Kidney epithelial cell (primary cell): ENCODE measurements around the gene FBXO17. TPM values are rescaled to one million over a fixed set of nuclear protein-coding genes. Genes with fewer than 3 reads are reported as not detected.
"Not testable (repeated sequence)": the region's sequence is repeated elsewhere in the genome, so short reads cannot be mapped to it uniquely, and the experiment has no call there.

Experiments
- DNase-seq: peaks from one replicate; pipeline ENCODE4 v3.0.0-alpha.2; 2010; ENCODE audit warnings: low read depth
- H3K27me3 ChIP-seq: 2 replicates; pipeline ENCODE4 v1.6.0; 2011; ENCODE audit warnings: low read length; ENCODE audit not compliant: control insufficient read depth, insufficient read depth
- H3K36me3 ChIP-seq: 2 replicates; pipeline ENCODE4 v1.5.1; 2011; ENCODE audit warnings: low read length; ENCODE audit not compliant: control insufficient read depth, insufficient read depth
- H3K4me3 ChIP-seq: 2 replicates; pipeline ENCODE4 v1.5.1; 2011; ENCODE audit warnings: low read depth, mild to moderate bottlenecking, control low read depth, low read length
- total RNA-seq: library from RNA; depleted of rRNA; stranded (reverse); fragments of >200 nt; gene quantifications from 2 replicates; pipeline ENCODE4 v1.2.3, GENCODE V29; 2015
- TF ChIP-seq, protein P1 (sequence below): IDR thresholded peaks from 2 replicates; pipeline ENCODE4 v1.5.1; 2011; ENCODE audit warnings: mild to moderate bottlenecking, moderate library complexity, low read length, control low read depth, inconsistent platforms; ENCODE audit not compliant: insufficient read depth, poor library complexity, severe bottlenecking

Gene FBXO17
- total RNA-seq, 1 donor from 2014 or later, result 17.9 TPM

DNA sequence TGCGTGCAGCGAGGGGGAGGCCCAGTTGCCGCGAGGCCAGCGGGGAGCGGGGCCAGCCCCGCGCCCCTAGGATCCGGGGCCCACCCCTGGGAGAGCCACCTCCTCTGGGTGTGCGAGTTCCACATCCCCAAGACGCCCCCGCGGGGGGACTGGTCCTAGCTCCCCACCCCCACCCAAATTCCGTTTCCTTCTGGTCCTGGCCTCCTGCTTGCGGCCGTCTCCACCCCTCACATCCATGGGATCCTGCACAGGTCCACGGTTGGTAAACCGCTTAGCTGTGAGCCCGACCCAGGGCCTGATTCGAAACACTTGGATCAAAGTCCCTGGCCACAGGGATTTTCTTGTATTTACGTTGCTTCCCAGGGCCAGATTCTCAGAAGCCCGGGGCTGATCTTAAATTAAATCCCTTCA lies 324 bp upstream of the FBXO17 start:
- TF ChIP-seq, protein P1, sequence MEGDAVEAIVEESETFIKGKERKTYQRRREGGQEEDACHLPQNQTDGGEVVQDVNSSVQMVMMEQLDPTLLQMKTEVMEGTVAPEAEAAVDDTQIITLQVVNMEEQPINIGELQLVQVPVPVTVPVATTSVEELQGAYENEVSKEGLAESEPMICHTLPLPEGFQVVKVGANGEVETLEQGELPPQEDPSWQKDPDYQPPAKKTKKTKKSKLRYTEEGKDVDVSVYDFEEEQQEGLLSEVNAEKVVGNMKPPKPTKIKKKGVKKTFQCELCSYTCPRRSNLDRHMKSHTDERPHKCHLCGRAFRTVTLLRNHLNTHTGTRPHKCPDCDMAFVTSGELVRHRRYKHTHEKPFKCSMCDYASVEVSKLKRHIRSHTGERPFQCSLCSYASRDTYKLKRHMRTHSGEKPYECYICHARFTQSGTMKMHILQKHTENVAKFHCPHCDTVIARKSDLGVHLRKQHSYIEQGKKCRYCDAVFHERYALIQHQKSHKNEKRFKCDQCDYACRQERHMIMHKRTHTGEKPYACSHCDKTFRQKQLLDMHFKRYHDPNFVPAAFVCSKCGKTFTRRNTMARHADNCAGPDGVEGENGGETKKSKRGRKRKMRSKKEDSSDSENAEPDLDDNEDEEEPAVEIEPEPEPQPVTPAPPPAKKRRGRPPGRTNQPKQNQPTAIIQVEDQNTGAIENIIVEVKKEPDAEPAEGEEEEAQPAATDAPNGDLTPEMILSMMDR, result no peak
- no peak for DNase-seq
- Histone ChIP-seq H3K27me3 (no peaks in the 10 kb centered on the region), H3K4me3 (peak overlapping the region; percentile 67), H3K36me3 (no peaks in the 10 kb centered on the region)

DNA sequence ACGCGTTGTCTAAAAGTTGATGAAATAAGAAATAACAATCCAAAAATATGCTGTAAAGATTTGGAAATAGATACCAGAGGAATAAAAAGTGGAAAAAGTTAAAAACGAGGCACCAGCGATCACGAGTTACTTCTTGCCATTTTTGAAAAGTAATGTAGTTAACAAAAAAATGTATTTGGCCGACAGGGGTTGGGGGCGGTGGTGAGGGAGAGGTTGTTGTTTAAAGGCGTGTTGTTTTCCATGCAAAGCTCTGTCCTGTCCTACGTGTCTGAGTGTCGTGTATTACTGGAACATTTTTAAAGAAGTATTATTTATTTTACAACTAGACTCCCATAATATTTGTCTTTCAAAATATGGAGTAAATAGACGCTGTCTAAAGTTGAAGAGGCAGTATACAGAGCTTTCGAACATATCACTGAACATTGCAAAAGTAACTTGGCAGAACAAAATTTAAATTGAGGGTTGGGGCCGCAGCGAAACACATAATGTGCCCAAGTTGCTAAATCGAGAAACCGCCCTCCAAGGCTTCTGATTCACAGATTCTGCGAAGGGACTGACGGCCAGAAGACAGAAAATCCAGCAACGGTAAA lies 823 bp downstream of the FBXO17 start:
- H3K27me3 ChIP-seq, result no peaks in the 10 kb centered on the region
- peak overlapping the region; percentile 67 for H3K4me3 ChIP-seq
- no peak for DNase-seq
- H3K36me3 ChIP-seq, result no peaks in the 10 kb centered on the region
- TF ChIP-seq, protein P1, result no peak

DNA sequence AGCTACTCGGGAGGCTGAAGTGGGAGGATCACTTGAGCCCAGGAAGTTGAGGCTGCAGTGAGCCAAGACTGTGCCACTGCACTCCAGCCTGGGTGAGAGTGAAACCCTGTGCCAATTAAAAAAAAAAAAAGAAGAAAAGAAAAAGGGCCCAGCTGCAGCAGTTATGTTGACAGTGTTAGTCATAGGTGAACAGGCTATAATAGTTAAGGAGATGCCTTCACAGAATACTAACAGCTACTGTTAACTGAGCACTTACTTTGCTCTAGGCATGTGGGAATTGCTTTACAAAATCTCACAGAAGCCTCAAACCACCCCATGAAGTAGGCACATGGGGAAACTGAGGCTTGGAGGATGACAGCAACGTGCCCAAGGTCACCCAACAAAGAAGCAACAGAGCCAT lies 3.9 kb downstream of the FBXO17 start:
- H3K27me3 ChIP-seq, result no peaks in the 10 kb centered on the region
- TF ChIP-seq, protein P1, result no peak
- no peak overlapping the region for H3K4me3 ChIP-seq
- DNase-seq, result no peak
- H3K36me3 ChIP-seq, result no peaks in the 10 kb centered on the region

DNA sequence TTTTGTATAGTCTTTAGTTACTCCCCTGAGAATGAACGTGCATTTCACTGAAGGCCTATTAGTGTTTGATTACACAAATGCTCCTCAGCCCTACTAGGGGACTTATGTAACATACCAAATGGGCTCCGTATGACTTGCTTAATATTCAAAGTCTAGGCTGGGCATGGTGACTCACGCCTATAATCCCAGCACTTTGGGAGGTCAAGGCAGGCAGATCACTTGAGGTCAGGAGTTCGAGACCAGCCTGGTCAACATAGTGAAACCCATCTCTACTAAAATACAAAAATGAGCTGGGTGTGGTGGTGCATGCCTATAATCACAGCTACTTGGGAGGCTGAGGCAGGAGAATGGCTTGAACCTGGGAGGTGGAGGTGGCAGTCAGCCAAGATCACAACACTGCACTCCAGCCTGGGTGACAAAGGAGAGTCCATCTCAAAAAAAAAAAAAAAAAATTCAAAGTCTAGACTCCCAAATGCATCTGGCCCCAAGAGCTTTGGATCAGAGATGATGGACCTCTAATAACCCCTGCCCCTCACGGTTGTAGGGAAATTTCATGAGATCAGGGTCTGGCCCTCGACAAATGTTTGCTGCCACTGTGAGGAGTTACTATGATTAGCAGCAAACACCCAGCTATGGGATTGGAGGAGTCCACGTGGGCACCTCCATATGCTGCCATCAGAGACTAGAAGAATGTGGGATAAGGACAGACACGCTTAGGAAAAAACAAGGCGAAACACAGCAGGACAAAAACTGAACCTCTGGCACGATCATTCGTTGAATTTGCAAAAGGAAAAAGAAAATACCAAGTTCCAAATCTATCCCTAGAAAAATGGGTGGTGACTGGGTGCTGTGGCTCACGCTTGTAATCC lies 4.6 kb downstream of the FBXO17 start:
- H3K36me3 ChIP-seq, result no peaks in the 10 kb centered on the region
- H3K4me3 ChIP-seq, result no peak overlapping the region
- no peaks in the 10 kb centered on the region for H3K27me3 ChIP-seq
- TF ChIP-seq, protein P1, result no peak
- DNase-seq, result no peak

DNA sequence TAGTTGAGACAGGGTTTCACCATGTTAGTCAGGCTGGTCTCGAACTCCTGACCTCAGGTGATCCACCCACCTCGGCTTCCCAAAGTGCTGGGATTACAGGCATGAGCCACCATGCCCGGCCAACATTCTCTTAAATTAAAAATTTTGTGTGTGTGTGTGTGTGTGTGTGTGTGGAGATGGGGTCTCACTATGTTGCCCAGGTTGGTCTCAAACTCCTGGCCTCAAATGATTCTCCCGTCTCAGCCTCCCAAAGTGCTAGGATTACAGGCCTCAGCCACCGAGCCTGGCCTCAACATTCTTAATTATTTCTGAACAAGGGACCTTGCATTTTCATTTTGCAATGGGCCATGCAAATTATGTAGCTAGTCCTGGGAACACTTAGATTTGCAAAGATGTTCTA lies 9.4 kb downstream of the FBXO17 start:
- H3K27me3 ChIP-seq, DNase-seq, H3K4me3 ChIP-seq, H3K36me3 ChIP-seq: not testable (repeated sequence)

DNA sequence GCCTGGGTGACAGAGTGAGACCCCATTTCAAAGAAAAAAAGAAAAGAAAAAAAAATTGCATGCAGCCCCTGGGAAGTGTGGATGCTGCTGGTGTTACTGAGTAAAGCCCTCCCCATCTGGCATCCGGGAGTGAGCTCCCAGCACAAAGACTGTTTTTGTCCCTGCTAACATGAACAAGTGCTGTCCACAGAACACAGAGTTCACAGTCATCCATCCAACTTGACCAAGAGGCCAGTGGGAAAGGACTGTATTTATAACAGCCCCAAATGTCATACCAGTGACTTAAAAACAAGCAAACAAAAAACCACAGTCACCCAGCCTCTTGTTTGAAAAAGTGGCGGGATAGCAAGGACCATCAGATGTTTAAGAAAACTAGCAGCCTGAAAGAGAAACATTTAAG lies 10.8 kb downstream of the FBXO17 start:
- no peak for DNase-seq
- TF ChIP-seq, protein P1, result no peak
- Histone ChIP-seq H3K36me3 (no peaks in the 10 kb centered on the region), H3K27me3 (no peaks in the 10 kb centered on the region), H3K4me3 (no peak overlapping the region)
